GM23338 (cell line): ENCODE results near the gene RCAN3. TPM values are rescaled to one million over a fixed set of nuclear protein-coding genes. Genes with fewer than 3 reads are reported as not detected.

ENCODE experiments used
- ATAC-seq: fragments of 200-7000 bp; cut with Tn5 transposase; 3 replicates; pipeline ENCODE4 v1.9.1; 2020
- DNase-seq: peaks from one replicate; pipeline ENCODE4 v3.0.0-alpha.2; 2015; ENCODE audit warnings: low spot score
- H2AFZ ChIP-seq: fragments of 200-600 bp; sonication (generic); 2 replicates; pipeline ENCODE4 v1.8.0; 2016; ENCODE audit warnings: antibody characterized with exemption, mild to moderate bottlenecking, moderate library complexity
- H3F3A ChIP-seq: fragments of 200-600 bp; sonication (generic); replicated peaks from 2 replicates; pipeline ENCODE4 v1.8.0; 2017; ENCODE audit warnings: antibody characterized with exemption, mixed run types, low read depth
- H3K27ac ChIP-seq: fragments of 200-600 bp; sonication (generic); 2 replicates; pipeline ENCODE4 v1.6.1; 2016; ENCODE audit warnings: low read depth
- H3K27me3 ChIP-seq: fragments of 200-600 bp; sonication (generic); 2 replicates; pipeline ENCODE4 v1.8.0; 2016; ENCODE audit warnings: mild to moderate bottlenecking, mixed run types, moderate library complexity; ENCODE audit not compliant: insufficient read depth
- H3K36me3 ChIP-seq: fragments of 200-600 bp; sonication (generic); 2 replicates; pipeline ENCODE4 v1.8.0; 2016; ENCODE audit warnings: mild to moderate bottlenecking; ENCODE audit not compliant: insufficient read depth
- H3K4me1 ChIP-seq: fragments of 200-600 bp; sonication (generic); 2 replicates; pipeline ENCODE4 v1.8.0; 2016; ENCODE audit warnings: mild to moderate bottlenecking, moderate library complexity; ENCODE audit not compliant: insufficient read depth
- H3K4me2 ChIP-seq: fragments of 200-600 bp; sonication (generic); 2 replicates; pipeline ENCODE4 v1.7.1; 2017; ENCODE audit warnings: mixed run types
- H3K4me3 ChIP-seq: fragments of 200-600 bp; sonication (generic); 2 replicates; pipeline ENCODE4 v1.6.1; 2016; ENCODE audit warnings: mixed run types
- H3K79me2 ChIP-seq: fragments of 200-600 bp; sonication (generic); replicated peaks from 2 replicates; pipeline ENCODE4 v1.8.0; 2017; ENCODE audit warnings: mild to moderate bottlenecking; ENCODE audit not compliant: insufficient read depth
- H3K9me2 ChIP-seq: fragments of 200-600 bp; sonication (generic); 2 replicates; pipeline ENCODE4 v1.8.0; 2017; ENCODE audit not compliant: insufficient read depth
- H4K20me1 ChIP-seq: fragments of 200-600 bp; sonication (generic); replicated peaks from 2 replicates; pipeline ENCODE4 v1.8.0; 2017; ENCODE audit warnings: mild to moderate bottlenecking; ENCODE audit not compliant: insufficient read depth
- H3K27ac Mint-ChIP-seq: 2 replicates; pipeline ENCODE4 v1.8.0; 2020; ENCODE audit warnings: inconsistent platforms, mild to moderate bottlenecking, moderate library complexity, mixed read lengths
- H3K27me3 Mint-ChIP-seq: 3 replicates; pipeline ENCODE4 v1.8.0; 2022; ENCODE audit warnings: low read depth, mild to moderate bottlenecking, moderate library complexity, mixed read lengths, inconsistent platforms; ENCODE audit not compliant: insufficient read depth, poor library complexity
- H3K36me3 Mint-ChIP-seq: 3 replicates; pipeline ENCODE4 v1.8.0; 2021; ENCODE audit warnings: low read depth, mild to moderate bottlenecking, inconsistent platforms, moderate library complexity, mixed read lengths
- H3K4me1 Mint-ChIP-seq: 3 replicates; pipeline ENCODE4 v1.8.0; 2020; ENCODE audit warnings: mild to moderate bottlenecking, inconsistent platforms, mixed read lengths
- H3K4me3 Mint-ChIP-seq: 3 replicates; pipeline ENCODE4 v1.8.0; 2021; ENCODE audit warnings: moderate library complexity, mild to moderate bottlenecking, inconsistent platforms, mixed read lengths
- H3K9me3 Mint-ChIP-seq: 3 replicates; pipeline ENCODE4 v1.8.0; 2020; ENCODE audit warnings: moderate library complexity, mild to moderate bottlenecking, inconsistent platforms, mixed read lengths
- EZH2 ChIP-seq: fragments of 200-600 bp; sonication (generic); IDR thresholded peaks from one replicate; pipeline ENCODE4 v1.8.0; 2017; ENCODE audit warnings: antibody characterized with exemption, mild to moderate bottlenecking, low read depth; ENCODE audit not compliant: unreplicated experiment
- EZH2phosphoT487 ChIP-seq: fragments of 200-600 bp; sonication (generic); IDR thresholded peaks from one replicate; pipeline ENCODE4 v1.8.1; 2018; ENCODE audit warnings: antibody characterized with exemption; ENCODE audit not compliant: unreplicated experiment
- JUNB ChIP-seq: IDR thresholded peaks from one replicate; pipeline ENCODE4 v1.6.1; 2016; ENCODE audit warnings: antibody characterized with exemption; ENCODE audit not compliant: unreplicated experiment
- NANOG ChIP-seq: IDR thresholded peaks from 2 replicates; pipeline ENCODE4 v1.6.1; 2016; ENCODE audit warnings: antibody characterized with exemption, borderline replicate concordance
- POLR2AphosphoS5 ChIP-seq: IDR thresholded peaks from 2 replicates; pipeline ENCODE4 v1.6.1; 2016; ENCODE audit warnings: antibody characterized with exemption, low read depth
- ZNF331 ChIP-seq: fragments of 250-450 bp; sonication (Bioruptor Pico); IDR thresholded peaks from 2 replicates; pipeline ENCODE4 v1.5.0; 2020; ENCODE audit warnings: low read depth, mild to moderate bottlenecking, moderate library complexity
- polyA plus RNA-seq: library from polyadenylated mRNA; unstranded; fragments of >200 nt; fragmentation: Nextera tagmentation; extraction: Ambion mirVana; gene quantifications from 2 replicates; pipeline ENCODE4 v1.2.1, GENCODE V29; 2016
- total RNA-seq: library from RNA; depleted of rRNA; stranded (reverse); fragments of >200 nt; shearing (Covaris generic); gene quantifications from 2 replicates; pipeline ENCODE4 v1.2.3, GENCODE V29; 2014
- TF ChIP-seq, protein P1 (sequence below): fragments of 250-450 bp; sonication (Bioruptor Pico); IDR thresholded peaks from 2 replicates; pipeline ENCODE4 v1.5.0; 2020; ENCODE audit warnings: mild to moderate bottlenecking, moderate library complexity

Gene RCAN3
- total and polyA plus RNA-seq, 2 experiments from 2014 or later, result 8.9 to 11.2 TPM

DNA sequence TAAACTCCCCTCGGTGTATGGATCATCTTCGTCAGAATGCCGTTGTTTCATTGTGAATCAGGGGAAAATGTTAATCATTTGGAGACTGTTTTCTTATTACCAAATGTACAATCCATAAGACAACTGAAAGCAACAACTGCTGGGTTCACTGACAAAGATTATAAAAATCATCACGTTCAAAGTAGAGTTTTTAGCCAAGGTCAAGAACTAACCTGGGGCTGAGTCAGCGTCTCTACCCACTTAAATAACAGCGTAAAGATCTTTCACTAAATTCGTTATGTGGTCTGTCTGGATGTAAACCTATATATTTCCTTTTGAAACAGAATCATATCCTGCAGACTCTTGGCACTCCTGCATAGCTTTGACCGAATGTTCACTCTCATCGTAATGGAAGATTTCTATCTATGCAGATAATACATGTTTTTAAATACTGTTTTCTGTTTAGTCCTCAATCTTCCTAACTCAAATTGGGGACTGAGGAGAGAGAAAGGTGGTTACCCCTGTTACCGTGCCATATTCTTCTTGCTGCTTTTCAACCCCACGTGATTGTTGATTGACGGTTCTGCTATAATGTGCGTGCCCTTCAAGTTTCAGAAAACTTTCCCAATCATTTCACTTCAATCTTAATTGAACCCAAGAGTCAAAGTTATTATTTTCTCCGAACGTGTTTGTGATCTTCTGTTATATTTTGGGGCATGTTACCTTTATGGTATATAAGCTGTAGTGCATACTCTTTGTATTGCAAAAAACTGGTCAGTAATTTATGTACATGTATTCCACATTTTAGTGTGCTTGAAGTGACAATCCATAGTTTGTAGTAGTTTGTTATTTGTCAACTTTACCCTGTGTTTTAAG, 37.6 kb downstream of the RCAN3 start:
- DNase-seq (no peak), ATAC-seq (no peak)
- Histone ChIP-seq H3K27ac (no peak overlapping the region), H2AFZ (no peak overlapping the region), H3K27me3 (no peaks in the 10 kb centered on the region), H3K4me3 (no peak overlapping the region), H3K4me1 (peaks cover 18% of the 10 kb centered on the region), H4K20me1 (no peaks in the 10 kb centered on the region), H3K4me2 (no peak overlapping the region), H3F3A (no peaks in the 10 kb centered on the region), H3K79me2 (no peaks in the 10 kb centered on the region), H3K36me3 (no peaks in the 10 kb centered on the region), H3K9me2 (no peaks in the 10 kb centered on the region)
- H3K27me3 Mint-ChIP-seq, result peaks cover 3% of the 10 kb centered on the region
- H3K4me1 Mint-ChIP-seq, result peaks cover 34% of the 10 kb centered on the region
- peaks cover under 1% of the 10 kb centered on the region; the same call in 1 of the 3 replicates for H3K36me3 Mint-ChIP-seq
- H3K9me3 Mint-ChIP-seq, result no peaks in the 10 kb centered on the region
- TF ChIP-seq ZNF331 (CRISPR knock-in tag), result no peak
- no peak for TF ChIP-seq EZH2
- TF ChIP-seq EZH2phosphoT487, result no peak
- TF ChIP-seq POLR2AphosphoS5, result no peak
- no peak for TF ChIP-seq NANOG
- TF ChIP-seq, protein P1, sequence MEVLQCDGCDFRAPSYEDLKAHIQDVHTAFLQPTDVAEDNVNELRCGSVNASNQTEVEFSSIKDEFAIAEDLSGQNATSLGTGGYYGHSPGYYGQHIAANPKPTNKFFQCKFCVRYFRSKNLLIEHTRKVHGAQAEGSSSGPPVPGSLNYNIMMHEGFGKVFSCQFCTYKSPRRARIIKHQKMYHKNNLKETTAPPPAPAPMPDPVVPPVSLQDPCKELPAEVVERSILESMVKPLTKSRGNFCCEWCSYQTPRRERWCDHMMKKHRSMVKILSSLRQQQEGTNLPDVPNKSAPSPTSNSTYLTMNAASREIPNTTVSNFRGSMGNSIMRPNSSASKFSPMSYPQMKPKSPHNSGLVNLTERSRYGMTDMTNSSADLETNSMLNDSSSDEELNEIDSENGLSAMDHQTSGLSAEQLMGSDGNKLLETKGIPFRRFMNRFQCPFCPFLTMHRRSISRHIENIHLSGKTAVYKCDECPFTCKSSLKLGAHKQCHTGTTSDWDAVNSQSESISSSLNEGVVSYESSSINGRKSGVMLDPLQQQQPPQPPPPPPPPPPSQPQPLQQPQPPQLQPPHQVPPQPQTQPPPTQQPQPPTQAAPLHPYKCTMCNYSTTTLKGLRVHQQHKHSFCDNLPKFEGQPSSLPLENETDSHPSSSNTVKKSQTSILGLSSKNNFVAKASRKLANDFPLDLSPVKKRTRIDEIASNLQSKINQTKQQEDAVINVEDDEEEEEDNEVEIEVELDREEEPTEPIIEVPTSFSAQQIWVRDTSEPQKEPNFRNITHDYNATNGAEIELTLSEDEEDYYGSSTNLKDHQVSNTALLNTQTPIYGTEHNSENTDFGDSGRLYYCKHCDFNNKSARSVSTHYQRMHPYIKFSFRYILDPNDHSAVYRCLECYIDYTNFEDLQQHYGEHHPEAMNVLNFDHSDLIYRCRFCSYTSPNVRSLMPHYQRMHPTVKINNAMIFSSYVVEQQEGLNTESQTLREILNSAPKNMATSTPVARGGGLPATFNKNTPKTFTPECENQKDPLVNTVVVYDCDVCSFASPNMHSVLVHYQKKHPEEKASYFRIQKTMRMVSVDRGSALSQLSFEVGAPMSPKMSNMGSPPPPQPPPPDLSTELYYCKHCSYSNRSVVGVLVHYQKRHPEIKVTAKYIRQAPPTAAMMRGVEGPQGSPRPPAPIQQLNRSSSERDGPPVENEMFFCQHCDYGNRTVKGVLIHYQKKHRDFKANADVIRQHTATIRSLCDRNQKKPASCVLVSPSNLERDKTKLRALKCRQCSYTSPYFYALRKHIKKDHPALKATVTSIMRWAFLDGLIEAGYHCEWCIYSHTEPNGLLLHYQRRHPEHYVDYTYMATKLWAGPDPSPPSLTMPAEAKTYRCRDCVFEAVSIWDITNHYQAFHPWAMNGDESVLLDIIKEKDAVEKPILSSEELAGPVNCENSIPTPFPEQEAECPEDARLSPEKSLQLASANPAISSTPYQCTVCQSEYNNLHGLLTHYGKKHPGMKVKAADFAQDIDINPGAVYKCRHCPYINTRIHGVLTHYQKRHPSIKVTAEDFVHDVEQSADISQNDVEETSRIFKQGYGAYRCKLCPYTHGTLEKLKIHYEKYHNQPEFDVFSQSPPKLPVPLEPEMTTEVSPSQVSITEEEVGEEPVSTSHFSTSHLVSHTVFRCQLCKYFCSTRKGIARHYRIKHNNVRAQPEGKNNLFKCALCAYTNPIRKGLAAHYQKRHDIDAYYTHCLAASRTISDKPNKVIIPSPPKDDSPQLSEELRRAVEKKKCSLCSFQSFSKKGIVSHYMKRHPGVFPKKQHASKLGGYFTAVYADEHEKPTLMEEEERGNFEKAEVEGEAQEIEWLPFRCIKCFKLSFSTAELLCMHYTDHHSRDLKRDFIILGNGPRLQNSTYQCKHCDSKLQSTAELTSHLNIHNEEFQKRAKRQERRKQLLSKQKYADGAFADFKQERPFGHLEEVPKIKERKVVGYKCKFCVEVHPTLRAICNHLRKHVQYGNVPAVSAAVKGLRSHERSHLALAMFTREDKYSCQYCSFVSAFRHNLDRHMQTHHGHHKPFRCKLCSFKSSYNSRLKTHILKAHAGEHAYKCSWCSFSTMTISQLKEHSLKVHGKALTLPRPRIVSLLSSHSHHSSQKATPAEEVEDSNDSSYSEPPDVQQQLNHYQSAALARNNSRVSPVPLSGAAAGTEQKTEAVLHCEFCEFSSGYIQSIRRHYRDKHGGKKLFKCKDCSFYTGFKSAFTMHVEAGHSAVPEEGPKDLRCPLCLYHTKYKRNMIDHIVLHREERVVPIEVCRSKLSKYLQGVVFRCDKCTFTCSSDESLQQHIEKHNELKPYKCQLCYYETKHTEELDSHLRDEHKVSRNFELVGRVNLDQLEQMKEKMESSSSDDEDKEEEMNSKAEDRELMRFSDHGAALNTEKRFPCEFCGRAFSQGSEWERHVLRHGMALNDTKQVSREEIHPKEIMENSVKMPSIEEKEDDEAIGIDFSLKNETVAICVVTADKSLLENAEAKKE, result no peak
- no peak for TF ChIP-seq JUNB
- H3K4me3 Mint-ChIP-seq, result no peak overlapping the region
- peak overlapping the region; percentile 24; the same call in 1 of the 2 replicates for H3K27ac Mint-ChIP-seq
